Inferior parietal cortex (tissue), 1 donor: ENCODE results near the gene ASH1L.

Experiments
- DNase-seq: peaks from one replicate; pipeline ENCODE4 v3.0.0-alpha.2; 2016; ENCODE audit errors: extremely low spot score

Gene ASH1L

DNA sequence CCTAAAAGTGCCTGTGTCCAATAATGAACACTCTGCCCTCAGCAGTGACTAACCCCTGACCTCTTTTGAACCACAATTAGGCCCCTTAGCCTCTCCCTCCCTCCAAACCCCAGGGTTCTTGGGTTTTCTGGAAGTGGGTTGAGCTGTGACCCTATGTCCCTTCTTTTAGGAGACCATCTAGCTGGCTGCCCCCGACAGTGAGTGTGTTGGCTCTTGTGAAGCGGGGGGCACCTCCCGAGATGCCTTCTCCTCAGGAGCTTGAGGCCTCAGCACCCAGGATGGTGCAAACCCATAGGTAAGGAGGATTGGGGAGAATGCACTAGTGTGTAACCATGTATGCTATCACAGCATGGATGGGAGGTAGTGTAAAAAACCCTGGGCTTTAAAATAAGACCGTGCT lies 234.6 kb downstream of the ASH1L start:
- DNase-seq, result no peak

- DNase-seq, result no peak
These were observed 236.0 kb downstream of the ASH1L start for GRCh38 chr1:155326631-155327037.

DNA sequence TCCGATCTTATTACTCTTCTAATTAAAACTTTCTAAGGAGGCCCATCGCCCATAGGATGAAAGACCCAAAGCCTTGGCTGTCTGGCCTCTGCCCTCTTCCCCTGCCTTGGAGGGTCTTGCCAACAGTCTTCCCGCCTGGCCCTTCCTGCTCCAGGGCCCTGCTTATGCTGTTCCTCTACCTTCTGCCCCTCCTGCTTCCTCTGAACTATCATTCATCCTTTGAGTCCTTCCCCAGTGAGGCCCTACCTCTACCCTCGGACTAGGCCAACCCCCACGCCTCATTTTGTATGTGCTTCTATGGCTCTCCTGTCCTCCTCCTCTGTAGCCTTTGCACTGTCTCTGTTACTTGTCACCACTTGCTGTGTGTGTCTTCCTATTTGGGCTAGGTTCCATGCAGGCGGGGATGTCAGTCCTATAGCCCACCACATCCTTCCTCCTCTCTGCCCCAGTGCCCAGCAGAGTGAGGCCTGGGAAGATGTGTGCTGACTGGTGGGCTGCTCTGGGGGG lies 236.5 kb downstream of the ASH1L start:
- no peak for DNase-seq

DNA sequence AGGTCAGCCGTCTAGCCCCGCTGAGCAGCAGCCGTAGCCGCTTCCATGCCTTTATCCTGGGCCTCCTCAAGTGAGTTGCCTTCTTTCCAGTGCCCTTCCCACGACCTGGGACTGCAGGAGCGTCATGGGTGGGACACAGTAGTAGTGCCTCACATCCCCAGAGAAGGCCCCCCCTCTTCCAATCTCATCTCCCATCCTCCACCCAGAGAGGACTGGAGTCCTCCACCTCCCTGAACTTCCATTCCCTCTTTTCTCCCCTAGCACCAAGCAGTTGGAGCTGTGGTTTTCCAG lies 237.1 kb downstream of the ASH1L start:
- no peak for DNase-seq

DNA sequence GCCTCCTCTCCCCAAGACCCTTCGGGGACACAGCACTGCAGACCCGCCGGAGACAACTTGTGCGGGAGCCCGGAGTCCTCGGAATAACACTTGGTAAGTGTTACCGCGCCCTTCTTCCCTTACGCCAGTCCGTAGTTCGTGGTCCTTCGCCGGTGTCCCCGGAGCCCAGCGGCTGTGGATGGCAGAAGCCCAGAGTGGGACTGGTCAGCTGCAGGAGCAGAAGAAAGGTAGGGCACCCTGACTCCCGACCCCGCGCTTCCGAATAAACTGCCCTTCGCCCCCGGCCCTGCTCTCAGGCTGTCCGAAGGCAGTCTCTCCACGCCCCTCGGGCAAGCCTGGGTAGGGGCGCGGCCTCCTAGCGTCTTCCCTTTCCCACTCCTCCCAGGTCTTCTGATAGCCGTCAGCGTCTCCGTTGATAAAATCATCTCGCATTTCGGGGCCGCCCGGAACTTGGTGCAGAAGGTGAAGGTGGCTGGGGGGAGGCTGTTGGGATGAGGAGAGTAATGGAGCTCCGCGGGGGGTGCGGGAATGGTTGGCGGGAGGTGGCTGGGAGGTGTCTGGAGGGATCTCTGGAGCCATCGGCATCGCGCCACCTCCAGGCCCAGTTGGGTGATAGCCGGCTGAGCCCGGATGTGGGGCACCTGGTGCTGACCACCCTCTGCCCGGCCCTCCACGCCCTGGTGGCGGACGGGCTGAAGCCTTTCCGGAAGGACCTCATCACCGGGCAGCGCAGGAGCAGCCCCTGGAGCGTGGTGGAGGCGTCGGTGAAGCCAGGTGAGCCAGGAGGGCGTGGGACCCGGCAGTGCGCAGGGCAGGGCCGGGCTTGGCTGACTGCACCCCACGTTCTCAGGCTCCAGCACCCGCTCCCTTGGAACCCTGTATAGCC lies 237.6 kb downstream of the ASH1L start:
- no peak for DNase-seq

DNA sequence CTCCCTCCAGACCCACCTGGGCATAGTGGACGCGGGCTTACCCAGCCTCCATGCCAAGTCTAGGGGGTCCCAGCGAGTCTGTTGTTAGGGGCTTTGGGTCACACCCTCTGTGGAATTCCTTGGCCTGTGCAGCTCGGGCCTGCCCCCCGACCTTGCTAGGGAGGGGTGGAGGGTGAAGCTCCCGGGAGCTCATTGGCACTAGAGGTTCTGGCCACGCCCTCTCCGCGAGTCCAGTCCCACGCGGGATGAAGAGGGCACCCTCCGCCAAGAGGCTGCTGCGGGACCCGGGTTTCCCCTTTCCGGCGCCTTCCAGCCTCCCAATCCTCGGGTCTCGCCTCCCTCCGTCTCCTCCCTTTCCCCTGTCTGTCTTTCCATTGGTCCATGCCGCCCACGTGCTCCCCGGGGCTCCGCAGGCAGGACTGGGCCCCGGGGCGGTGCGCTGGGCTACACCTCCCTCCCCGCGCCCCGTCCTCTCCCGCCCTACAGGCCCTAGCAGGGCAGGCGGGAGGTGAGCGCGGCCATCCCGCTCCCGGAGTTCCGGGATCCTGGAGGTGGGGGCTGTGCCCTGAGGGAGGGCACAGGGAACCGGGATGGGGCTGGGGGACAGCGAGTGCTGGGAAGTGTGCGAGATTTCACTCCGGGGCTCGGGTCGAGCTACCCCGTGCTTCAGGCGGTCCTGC lies 238.4 kb downstream of the ASH1L start:
- peak; percentile 96 for DNase-seq

DNA sequence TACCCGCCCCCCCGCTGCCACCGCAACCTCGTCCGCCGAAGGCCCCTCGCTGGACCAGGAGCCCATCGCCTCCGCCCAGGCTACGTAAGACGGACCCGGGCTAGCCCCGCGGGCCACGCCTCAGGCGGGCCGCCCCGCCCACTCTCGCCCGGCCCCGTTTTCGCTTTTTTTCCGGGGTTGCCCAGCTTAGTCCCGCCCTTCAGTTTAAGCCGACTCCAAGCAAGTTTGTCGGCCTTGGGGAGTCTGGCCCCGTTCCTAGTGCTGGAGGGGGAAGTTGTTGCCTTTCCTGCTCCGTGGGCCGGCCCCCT lies 238.9 kb downstream of the ASH1L start:
- DNase-seq, result peak; percentile 52

- peak; percentile 87 for DNase-seq
These were observed 239.5 kb downstream of the ASH1L start for GRCh38 chr1:155322953-155323728.

DNA sequence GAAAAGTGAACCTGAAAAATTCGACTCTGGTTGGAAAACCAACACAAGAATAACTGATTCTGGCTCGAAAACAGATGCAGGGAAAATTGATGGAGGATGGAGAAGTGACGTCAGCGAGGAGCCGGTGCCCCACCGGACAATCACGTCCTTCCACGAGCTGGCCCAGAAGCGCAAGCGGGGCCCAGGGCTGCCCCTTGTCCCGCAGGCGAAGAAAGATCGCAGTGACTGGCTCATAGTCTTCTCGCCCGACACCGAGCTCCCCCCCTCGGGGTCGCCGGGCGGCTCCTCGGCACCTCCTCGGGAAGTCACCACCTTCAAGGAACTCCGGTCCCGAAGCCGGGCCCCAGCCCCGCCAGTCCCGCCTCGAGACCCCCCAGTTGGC lies 240.0 kb downstream of the ASH1L start:
- DNase-seq, result no peak

GRCh38 chr1:155321639-155322503 lies 240.7 kb downstream of the ASH1L start:
- no peak for DNase-seq

- peak; percentile 82 for DNase-seq
These were observed 241.7 kb downstream of the ASH1L start, which contains the start of gene RUSC1 for GRCh38 chr1:155320661-155321617. TSS of gene RUSC1 (plus strand) at chr1:155320894. CDS start at chr1:155321774, 880 bp downstream.

DNA sequence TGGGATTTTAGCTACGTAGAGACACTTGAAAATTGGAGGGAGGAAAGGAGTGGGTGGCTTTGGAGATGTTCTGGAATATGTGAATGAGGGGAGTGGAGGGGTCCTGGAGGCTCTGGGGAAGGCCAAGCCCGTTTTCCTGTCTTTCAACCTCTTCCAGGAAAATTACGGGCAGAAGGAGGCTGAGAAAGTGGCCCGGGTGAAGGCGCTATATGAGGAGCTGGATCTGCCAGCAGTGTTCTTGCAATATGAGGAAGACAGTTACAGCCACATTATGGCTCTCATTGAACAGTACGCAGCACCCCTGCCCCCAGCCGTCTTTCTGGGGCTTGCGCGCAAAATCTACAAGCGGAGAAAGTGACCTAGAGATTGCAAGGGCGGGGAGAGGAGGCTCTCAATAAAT lies 242.4 kb downstream of the ASH1L start:
- no peak for DNase-seq

DNA sequence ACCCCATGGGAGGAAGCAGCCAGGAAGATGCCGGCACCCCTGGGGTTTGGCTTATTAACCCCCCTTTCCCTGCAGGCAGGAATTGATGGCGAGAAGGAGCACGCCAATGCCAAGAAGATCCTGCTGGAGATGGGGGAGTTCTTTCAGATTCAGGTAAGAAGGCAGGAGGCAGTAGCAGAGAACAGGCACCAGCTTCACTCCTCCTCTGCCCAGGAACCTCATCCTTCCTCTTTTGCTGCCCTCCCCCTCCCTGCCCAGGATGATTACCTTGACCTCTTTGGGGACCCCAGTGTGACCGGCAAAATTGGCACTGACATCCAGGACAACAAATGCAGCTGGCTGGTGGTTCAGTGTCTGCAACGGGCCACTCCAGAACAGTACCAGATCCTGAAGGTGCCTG lies 243.1 kb downstream of the ASH1L start:
- no peak for DNase-seq

DNA sequence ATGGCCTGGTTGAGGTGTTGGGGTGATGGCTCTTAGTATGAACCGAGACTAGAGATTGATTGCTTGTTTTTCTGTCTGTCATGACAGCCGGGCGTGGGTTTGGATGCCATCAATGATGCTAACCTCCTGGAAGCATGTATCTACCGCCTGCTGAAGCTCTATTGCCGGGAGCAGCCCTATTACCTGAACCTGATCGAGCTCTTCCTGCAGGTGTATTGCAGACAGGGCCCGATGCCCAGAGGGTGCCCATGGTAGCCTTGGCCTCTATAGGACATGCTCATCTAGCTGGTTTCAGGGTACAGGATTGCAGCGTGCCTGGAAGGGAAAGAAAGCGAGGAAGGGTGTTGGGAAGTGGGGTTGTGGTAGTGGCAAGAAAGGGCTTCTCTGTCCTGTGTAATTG lies 244.5 kb downstream of the ASH1L start:
- no peak for DNase-seq

DNA sequence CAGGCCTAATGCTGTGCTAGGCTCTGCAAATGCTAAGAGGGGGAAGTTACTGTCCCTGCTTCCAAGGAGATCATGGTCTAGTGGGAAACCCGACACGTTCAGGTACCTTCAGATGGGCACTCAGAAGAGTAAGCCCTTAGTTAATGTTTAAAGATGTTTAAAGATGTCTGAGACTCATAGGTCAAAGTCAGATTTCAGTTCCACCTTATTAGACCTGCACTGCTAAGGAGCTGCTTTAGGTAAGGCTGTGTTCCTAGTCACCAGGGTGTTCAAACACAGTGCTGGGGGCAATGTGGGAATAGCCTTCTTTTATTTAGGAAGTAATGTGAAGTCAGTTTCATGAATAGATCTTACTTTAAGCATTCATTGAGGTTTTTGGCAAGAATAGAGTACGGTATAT lies 245.7 kb downstream of the ASH1L start:
- DNase-seq, result no peak

GRCh38 chr1:155313261-155313660 lies 249.3 kb downstream of the ASH1L start:
- DNase-seq, result no peak

GRCh38 chr1:155309423-155310021 lies 253.1 kb downstream of the ASH1L start:
- no peak for DNase-seq

DNA sequence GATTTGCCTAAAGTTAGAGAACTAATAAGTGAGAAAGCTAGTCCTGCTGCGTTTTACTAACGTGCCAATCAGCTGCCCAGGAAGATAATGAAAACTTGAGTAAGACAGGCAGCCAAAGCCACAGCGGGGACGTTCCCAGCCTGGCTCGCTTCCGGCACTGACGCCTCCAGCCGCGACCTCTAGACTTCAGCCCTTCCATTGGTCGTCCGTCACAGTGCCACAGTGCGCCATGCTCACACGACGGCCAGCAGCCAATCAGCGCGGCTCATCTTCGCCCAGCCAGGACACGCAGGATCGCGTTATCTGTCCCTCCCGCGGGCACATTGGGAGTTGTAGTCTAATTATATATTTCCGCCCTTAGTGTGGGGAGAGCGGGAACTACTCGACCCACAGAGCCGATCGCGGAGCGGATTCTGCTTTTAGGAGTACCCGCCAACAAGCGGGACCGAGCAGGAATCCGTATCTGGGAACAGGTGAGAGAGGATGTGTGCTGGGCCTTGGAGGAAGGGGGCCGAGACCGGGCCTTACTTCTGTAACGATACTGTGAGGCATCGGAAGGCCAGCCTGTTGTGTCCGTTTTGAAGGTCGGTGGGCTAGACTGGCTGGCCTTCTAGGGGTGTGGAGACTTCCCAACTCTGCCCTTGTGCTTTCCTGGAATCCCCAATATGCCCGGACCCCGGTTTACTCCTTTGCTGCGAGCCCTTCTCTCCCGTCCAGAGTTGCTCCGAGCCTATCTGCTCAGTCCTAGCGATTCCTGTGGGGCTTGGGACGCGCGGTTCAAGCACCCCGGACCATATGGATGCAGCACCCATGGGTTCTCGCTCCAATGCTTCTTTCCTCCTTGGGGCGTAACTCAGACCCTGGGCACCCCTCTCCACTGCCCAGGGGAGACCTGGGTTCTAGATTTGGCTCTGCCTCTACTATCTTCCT lies 253.8 kb downstream of the ASH1L start, which contains the start of gene FDPS:
TSS of gene FDPS (plus strand) at position 374 of the 930 bp plus-strand sequence. CDS start 924 bp downstream, outside the sequence.
- peak; percentile 99 for DNase-seq
